Spleen (tissue), 7 donors: Measurements from ENCODE around the gene SNX32.

ENCODE experiments used
- CTCF ChIP-seq, 11 experiments: fragments of 200-600 bp in 7 of 11; fragments of 450-650 bp in 4 of 11; sonication (generic) in 4 of 11; IDR thresholded peaks in 8 of 11; conservative IDR thresholded peaks in 3 of 11; 1 replicate in 7 of 11; 2 replicates in 4 of 11; pipeline versions ENCODE4 v1.4.0 to v1.8.0; 2016 to 2021; ENCODE audit warnings: antibody characterized with exemption in 11 of 11, inconsistent platforms in 4 of 11, mild to moderate bottlenecking in 1 of 11
- POLR2AphosphoS5 ChIP-seq, 3 donors: sonication (generic); formaldehyde crosslinking; IDR thresholded peaks; one replicate each; pipeline ENCODE4 v1.5.1; 2017; ENCODE audit warnings: antibody characterized with exemption in 3 of 3
- donor health status: DM: no; HTN: no; CAD: no; lungs with moderate emphysema.
- donor health status: DM: no; HTN: no; CAD: no.
- donor health status: DM: no; HTN: no; CAD: no.

- TF ChIP-seq CTCF (IDR thresholded peaks at IDR 0.05 in 8 of 11, conservative IDR thresholded peaks at IDR 0.05 in 3 of 11) (peak; percentile 89 to 100 (median 100)), POLR2AphosphoS5 (IDR thresholded peaks at IDR 0.05) (peak; percentile 70 to 85 (median 75))
Observed at GRCh38 chr11:65817835-65818680, 15.7 kb upstream of the SNX32 start.
